ENCODE results near the gene SPAG16.
"Not testable (repeated sequence)": the region's sequence is repeated elsewhere in the genome, so short reads cannot be mapped to it uniquely, and the experiment has no call there.

The SPAG16 gene

DNA sequence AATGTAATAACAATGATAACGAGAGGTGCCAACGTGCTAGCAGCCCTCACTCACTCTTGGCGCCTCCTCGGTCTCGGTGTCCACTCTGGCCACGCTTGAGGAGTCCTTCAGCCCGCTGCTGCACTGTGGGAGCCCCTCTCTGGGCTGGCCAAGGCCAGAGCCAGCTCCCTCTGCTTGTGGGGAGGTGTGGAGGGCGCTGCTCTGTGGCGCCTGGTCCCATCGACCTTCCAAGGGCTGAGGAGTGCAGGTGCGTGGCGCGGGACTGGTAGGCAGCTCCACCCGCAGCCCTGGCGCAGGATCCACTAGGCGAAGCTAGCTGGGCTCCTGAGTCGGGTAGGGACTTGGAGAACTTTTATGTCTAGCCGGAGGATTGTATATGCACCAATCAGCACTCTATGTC, 417.1 kb downstream of the SPAG16 start:
- not testable (repeated sequence) for DNase-seq (ENCODE audit: low spot score)

- DNase-seq (ENCODE audit: low spot score): no peak
Observed at GRCh38 chr2:213703406-213704098, 419.3 kb downstream of the SPAG16 start.

GRCh38 chr2:213710164-213710563, 425.9 kb downstream of the SPAG16 start:
- no peak for DNase-seq (ENCODE audit: low spot score)

DNA sequence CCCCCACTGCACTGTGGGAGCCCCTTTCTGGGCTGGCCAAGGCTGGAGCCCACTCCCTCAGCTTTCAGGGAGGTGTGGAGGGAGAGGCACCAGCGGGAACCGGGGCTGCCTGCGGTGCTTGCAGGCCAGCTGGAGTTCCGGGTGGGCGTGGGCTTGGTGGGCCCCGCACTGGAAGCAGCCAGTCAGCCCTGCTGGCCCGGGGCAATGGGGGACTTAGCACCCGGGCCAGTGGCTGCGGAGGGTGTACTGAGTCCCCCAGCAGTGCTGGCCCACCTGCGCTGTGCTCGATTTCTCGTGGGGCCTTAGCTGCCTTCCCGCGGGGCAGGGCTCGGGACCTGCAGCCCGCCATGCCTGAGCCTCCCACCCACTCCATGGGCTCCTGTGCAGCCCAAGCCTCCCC, 434.1 kb downstream of the SPAG16 start:
- not testable (repeated sequence) for DNase-seq (ENCODE audit: low spot score)

DNA sequence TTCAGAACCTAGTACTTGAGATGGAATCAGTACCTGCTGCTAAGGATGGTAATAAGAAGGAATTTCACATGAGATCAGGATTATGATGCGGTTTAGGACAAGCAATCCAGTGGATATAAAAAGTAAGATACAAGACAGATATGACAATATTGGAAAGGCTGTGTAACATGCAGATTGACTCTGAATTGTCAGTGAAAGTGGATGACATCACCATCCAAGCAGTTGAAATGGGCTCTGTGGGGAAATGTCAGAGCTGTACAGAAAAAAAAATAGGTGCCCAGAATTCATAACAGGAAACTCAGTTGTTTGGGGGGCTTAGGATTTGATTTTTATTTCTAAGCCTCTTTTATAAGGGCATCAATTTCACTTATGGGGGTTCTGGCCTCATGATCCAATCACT, 438.3 kb downstream of the SPAG16 start:
- no peak for DNase-seq (ENCODE audit: low spot score)

- DNase-seq (ENCODE audit: low spot score): no peak
Observed at GRCh38 chr2:213723041-213723560, 438.8 kb downstream of the SPAG16 start.

GRCh38 chr2:213723707-213724106, 439.4 kb downstream of the SPAG16 start:
- DNase-seq (ENCODE audit: low spot score): no peak

- no peak for DNase-seq (ENCODE audit: low spot score)
Observed at GRCh38 chr2:213726101-213726500, 441.8 kb downstream of the SPAG16 start.

- DNase-seq (ENCODE audit: low spot score): no peak
Observed at GRCh38 chr2:213733893-213734292, 449.6 kb downstream of the SPAG16 start.

GRCh38 chr2:213740453-213740852, 456.2 kb downstream of the SPAG16 start:
- no peak for DNase-seq (ENCODE audit: low spot score)

GRCh38 chr2:213751446-213751845, 467.2 kb downstream of the SPAG16 start:
- DNase-seq (ENCODE audit: low spot score): no peak

- no peak for DNase-seq (ENCODE audit: low spot score)
Observed at GRCh38 chr2:213752575-213752974, 468.3 kb downstream of the SPAG16 start.

- no peak for DNase-seq (ENCODE audit: low spot score)
Observed at GRCh38 chr2:213757525-213757924, 473.3 kb downstream of the SPAG16 start.

DNA sequence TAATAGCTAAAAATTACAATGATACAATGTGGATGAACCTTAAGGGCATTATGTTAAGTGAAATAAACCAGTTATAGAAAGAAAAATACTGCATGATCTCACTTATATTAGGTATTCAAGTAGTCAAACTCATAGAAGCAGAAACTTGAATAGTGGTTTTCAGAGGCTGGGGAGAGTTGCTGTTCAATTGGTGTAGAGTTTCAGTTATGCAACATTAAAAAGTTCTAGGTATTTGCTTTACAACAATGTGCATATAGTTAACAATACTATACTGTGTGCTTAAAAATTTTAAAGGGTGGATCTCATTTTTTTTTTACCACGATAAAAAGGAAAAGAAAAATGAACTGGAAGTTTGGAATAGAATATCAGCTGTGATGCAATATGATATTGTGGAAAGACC, 479.1 kb downstream of the SPAG16 start:
- DNase-seq (ENCODE audit: low spot score): no peak

DNA sequence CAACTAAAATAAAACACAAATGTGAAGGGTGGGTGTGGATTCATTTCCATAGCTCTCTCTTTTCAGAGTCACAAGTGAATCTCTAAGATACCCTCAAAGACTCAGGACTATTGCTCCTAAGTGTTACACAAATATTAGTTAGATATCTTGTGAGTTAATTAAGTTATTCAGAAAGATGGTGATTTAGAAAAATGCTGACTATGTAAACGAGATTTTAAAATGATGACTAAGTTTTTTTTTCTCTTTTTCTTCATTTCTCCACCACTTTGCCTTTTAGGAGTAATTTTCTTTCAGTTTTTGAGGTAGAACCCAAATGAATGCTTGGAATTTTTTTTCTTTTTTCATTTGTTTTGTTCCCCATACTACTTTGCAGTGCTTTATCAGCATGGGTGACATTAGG, 479.7 kb downstream of the SPAG16 start:
- no peak for DNase-seq (ENCODE audit: low spot score)

GRCh38 chr2:213764849-213765248, 480.6 kb downstream of the SPAG16 start:
- DNase-seq (ENCODE audit: low spot score): no peak

GRCh38 chr2:213766062-213766461, 481.8 kb downstream of the SPAG16 start:
- no peak for DNase-seq (ENCODE audit: low spot score)

GRCh38 chr2:213766465-213766901, 482.2 kb downstream of the SPAG16 start:
- peak; percentile 23 for DNase-seq (ENCODE audit: low spot score)

GRCh38 chr2:213787869-213788268, 503.6 kb downstream of the SPAG16 start:
- no peak for DNase-seq (ENCODE audit: low spot score)

DNA sequence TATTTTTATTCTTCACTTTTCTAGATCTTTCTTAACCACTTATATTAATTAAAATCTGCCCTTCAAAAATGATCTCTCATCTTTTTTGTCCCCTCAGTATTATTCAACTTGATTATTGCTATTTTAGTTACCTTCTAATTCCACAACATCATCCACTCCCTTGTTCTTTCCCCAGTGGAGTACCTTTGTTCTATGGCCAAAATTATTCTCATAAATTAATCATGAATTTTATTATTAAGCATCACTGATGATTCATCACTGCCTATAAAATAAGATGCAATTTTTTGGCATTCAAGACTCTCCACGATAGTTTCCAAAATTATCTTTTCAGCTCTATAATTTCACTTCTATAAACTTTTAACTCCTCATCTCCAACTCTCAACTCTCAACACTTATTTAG, 505.7 kb downstream of the SPAG16 start:
- no peak for DNase-seq (ENCODE audit: low spot score)

DNA sequence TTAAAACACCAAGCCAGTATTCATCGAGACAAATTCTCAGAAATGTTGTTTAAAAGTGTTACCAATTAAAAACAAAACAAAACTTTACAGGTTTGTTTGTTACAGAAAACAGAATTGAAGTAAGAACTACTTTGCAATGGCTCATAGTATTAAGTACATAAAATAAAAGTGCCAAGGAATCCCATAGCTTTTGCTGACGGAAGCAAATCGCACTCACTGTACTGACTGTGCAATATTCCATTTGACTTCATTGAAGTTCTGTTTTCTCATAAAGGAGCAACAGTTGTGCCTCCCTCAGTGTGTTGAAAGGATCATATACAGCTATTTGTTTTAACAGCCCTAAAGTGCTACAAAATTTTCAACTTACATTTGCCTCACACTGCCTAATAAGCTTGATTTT, 507.8 kb downstream of the SPAG16 start:
- no peak for DNase-seq (ENCODE audit: low spot score)

DNA sequence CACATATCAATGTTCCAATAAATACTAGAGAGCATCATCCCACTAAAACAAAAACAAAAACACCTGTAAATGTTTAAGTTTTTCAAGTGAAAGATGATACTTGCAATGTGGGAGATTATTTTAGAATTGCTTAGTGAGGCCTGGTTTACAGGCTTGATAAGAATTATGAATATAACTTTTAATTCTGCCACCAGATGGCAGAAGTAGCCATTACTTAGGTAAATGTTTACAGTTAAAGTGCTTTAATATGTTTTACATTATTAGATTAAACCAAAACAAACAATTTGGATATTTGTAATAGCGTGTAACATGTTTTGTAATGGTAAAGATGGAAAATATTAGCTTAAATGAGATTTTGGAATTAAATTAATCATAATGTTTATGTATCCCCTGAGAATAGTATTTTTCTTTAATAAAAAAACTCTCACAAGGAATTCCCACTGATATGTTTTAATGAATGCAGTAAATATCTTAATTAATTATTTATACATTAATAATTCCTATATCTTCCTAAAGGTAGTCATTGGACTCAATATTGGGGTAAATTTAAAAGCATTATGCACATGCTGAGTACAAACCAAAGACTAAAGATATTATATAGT, 522.0 kb downstream of the SPAG16 start:
- DNase-seq (ENCODE audit: low spot score): peak; percentile 34

GRCh38 chr2:213816583-213816982, 532.3 kb downstream of the SPAG16 start:
- no peak for DNase-seq (ENCODE audit: low spot score)

DNA sequence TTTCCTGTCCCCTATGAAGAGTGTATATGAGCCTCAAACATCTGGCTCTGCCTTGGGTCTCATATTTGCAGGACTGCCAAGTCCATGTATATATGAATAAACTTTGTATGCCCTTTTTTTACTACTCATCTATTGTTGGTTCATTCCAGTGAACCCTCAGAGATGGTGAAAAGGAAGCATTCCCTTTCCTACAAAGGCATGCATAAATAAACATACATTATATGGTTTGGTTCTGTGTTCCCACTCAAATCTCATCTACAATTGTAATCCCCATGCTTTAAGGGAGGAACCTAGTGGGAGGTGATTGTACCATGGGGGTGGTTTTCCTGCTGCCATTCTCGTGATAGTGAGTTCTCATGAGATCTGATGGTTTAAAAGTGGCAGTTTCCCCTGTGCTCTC, 534.2 kb downstream of the SPAG16 start:
- DNase-seq (ENCODE audit: low spot score): no peak

All from GM03348 (cell line).